HEK293 (cell line): ENCODE data around the gene TAF11.

Source experiments
- ATF2 ChIP-seq: fragments of 450-650 bp; formaldehyde crosslinking; IDR thresholded peaks from 2 replicates; pipeline ENCODE4 v1.5.1; 2016; ENCODE audit warnings: missing biosample characterization, missing genetic modification characterization, low read depth
- CTCF ChIP-seq: fragments of 450-650 bp; formaldehyde crosslinking; IDR thresholded peaks from 2 replicates; pipeline ENCODE4 v1.5.1; 2016; ENCODE audit warnings: missing biosample characterization, missing genetic modification characterization
- EGR2 ChIP-seq: fragments of 450-650 bp; formaldehyde crosslinking; IDR thresholded peaks from 2 replicates; pipeline ENCODE4 v1.5.1; 2016; ENCODE audit warnings: low read depth, missing biosample characterization, missing genetic modification characterization
- OSR2 ChIP-seq: fragments of 450-650 bp; formaldehyde crosslinking; IDR thresholded peaks from 2 replicates; pipeline ENCODE4 v1.5.1; 2016; ENCODE audit warnings: missing biosample characterization, missing genetic modification characterization
- REST ChIP-seq: fragments of 450-650 bp; formaldehyde crosslinking; IDR thresholded peaks from 2 replicates; pipeline ENCODE4 v1.5.1; 2016; ENCODE audit warnings: missing biosample characterization, missing genetic modification characterization
- ZNF146 ChIP-seq: fragments of 450-650 bp; formaldehyde crosslinking; IDR thresholded peaks from 2 replicates; pipeline ENCODE4 v1.5.1; 2016; ENCODE audit warnings: missing biosample characterization, missing genetic modification characterization
- ZNF169 ChIP-seq: fragments of 450-650 bp; formaldehyde crosslinking; IDR thresholded peaks from 2 replicates; pipeline ENCODE4 v1.5.1; 2016; ENCODE audit warnings: missing biosample characterization, missing genetic modification characterization
- ZNF660 ChIP-seq: fragments of 450-650 bp; IDR thresholded peaks from 2 replicates; pipeline ENCODE4 v1.5.1; 2018; ENCODE audit warnings: missing biosample characterization, mild to moderate bottlenecking, missing genetic modification characterization
- ZNF76 ChIP-seq: fragments of 450-650 bp; formaldehyde crosslinking; IDR thresholded peaks from 2 replicates; pipeline ENCODE4; 2016; ENCODE audit warnings: low read depth, missing biosample characterization, missing genetic modification characterization, borderline replicate concordance

- TF ChIP-seq REST (no peak), ZNF146 (tag by site-specific recombination) (no peak), CTCF (tag by site-specific recombination) (no peak), OSR2 (tag by site-specific recombination) (no peak), ZNF169 (tag by site-specific recombination) (no peak), ATF2 (tag by site-specific recombination) (no peak), ZNF660 (no peak), EGR2 (no peak), ZNF76 (tag by site-specific recombination) (no peak)
Observed at GRCh38 chr6:34836008-34836407, 51.8 kb downstream of the TAF11 start.
